ENCODE results near the gene PAPPA.

The PAPPA gene

GRCh38 chr9:116313638-116314037, 160.0 kb downstream of the PAPPA start:
- DNase-seq (ENCODE audit: low read depth in 2 of 2) = no peak

- DNase-seq (ENCODE audit: low read depth in 2 of 2) = no peak
These were observed 162.7 kb downstream of the PAPPA start for GRCh38 chr9:116316246-116316645.

- no peak for DNase-seq (ENCODE audit: low read depth in 2 of 2)
These were observed 163.9 kb downstream of the PAPPA start for GRCh38 chr9:116317503-116317902.

- no peak for DNase-seq (ENCODE audit: low read depth in 2 of 2)
These were observed 165.1 kb downstream of the PAPPA start for GRCh38 chr9:116318468-116319374.

GRCh38 chr9:116319480-116319879, 165.9 kb downstream of the PAPPA start:
- no peak for DNase-seq (ENCODE audit: low read depth in 2 of 2)

GRCh38 chr9:116320290-116320689, 166.7 kb downstream of the PAPPA start:
- no peak for DNase-seq (ENCODE audit: low read depth in 2 of 2)

- no peak for DNase-seq (ENCODE audit: low read depth in 2 of 2)
These were observed 168.9 kb downstream of the PAPPA start for GRCh38 chr9:116322521-116322920.

GRCh38 chr9:116323012-116323411, 169.4 kb downstream of the PAPPA start:
- DNase-seq (ENCODE audit: low read depth in 2 of 2) = no peak

- DNase-seq (ENCODE audit: low read depth in 2 of 2) = no peak
These were observed 170.0 kb downstream of the PAPPA start for GRCh38 chr9:116323571-116323970.

- DNase-seq (ENCODE audit: low read depth in 2 of 2) = no peak
These were observed 172.3 kb downstream of the PAPPA start for GRCh38 chr9:116325924-116326323.

GRCh38 chr9:116327701-116328405, 174.3 kb downstream of the PAPPA start:
- DNase-seq (ENCODE audit: low read depth in 2 of 2) = no peak

GRCh38 chr9:116329470-116329869, 175.9 kb downstream of the PAPPA start:
- no peak for DNase-seq (ENCODE audit: low read depth in 2 of 2)

GRCh38 chr9:116331241-116331640, 177.7 kb downstream of the PAPPA start:
- no peak for DNase-seq (ENCODE audit: low read depth in 2 of 2)

GRCh38 chr9:116332090-116332489, 178.5 kb downstream of the PAPPA start:
- no peak for DNase-seq (ENCODE audit: low read depth in 2 of 2)

GRCh38 chr9:116333254-116333653, 179.7 kb downstream of the PAPPA start:
- DNase-seq (ENCODE audit: low read depth in 2 of 2) = no peak

GRCh38 chr9:116334546-116335150, 181.1 kb downstream of the PAPPA start:
- DNase-seq (ENCODE audit: low read depth in 2 of 2) = no peak

GRCh38 chr9:116335392-116335791, 181.8 kb downstream of the PAPPA start:
- DNase-seq (ENCODE audit: low read depth in 2 of 2) = no peak

- DNase-seq (ENCODE audit: low read depth in 2 of 2) = no peak
These were observed 182.7 kb downstream of the PAPPA start for GRCh38 chr9:116336133-116336862.

- DNase-seq (ENCODE audit: low read depth in 2 of 2) = no peak
These were observed 183.4 kb downstream of the PAPPA start for GRCh38 chr9:116337015-116337414.

GRCh38 chr9:116340270-116340669, 186.7 kb downstream of the PAPPA start:
- no peak for DNase-seq (ENCODE audit: low read depth in 2 of 2)

- DNase-seq (ENCODE audit: low read depth in 2 of 2) = no peak
These were observed 188.5 kb downstream of the PAPPA start for GRCh38 chr9:116342061-116342460.

- no peak for DNase-seq (ENCODE audit: low read depth in 2 of 2)
These were observed 189.3 kb downstream of the PAPPA start for GRCh38 chr9:116342941-116343340.

Data from stimulated activated CD8-positive, alpha-beta memory T cell treated with anti-CD3 and anti-CD28 coated beads, Interleukin-15, amount 100 ng/mL, for 4 hours (primary cell).